Osteocyte (in vitro differentiated cells): Measurements from ENCODE around the gene MPHOSPH6. TPM values are rescaled to one million over a fixed set of nuclear protein-coding genes. Genes with fewer than 3 reads are reported as not detected.

ENCODE experiments used
- DNase-seq: peaks from one replicate; pipeline ENCODE4 v3.0.0; 2021; ENCODE audit warnings: mixed read lengths; ENCODE audit not compliant: unreplicated experiment; ENCODE audit errors: extremely low spot score
- H3K27ac Mint-ChIP-seq: one replicate; pipeline ENCODE4 v1.8.0; 2021; ENCODE audit warnings: mild to moderate bottlenecking, mixed read lengths; ENCODE audit not compliant: unreplicated experiment
- H3K27me3 Mint-ChIP-seq: one replicate; pipeline ENCODE4 v1.8.0; 2021; ENCODE audit warnings: mixed read lengths; ENCODE audit not compliant: unreplicated experiment
- H3K36me3 Mint-ChIP-seq: one replicate; pipeline ENCODE4 v1.8.0; 2021; ENCODE audit warnings: mixed read lengths; ENCODE audit not compliant: unreplicated experiment
- H3K4me1 Mint-ChIP-seq: one replicate; pipeline ENCODE4 v1.8.0; 2021; ENCODE audit warnings: mixed read lengths; ENCODE audit not compliant: unreplicated experiment
- H3K4me3 Mint-ChIP-seq: one replicate; pipeline ENCODE4 v1.8.0; 2021; ENCODE audit warnings: mild to moderate bottlenecking, moderate library complexity, mixed read lengths; ENCODE audit not compliant: unreplicated experiment
- H3K9me3 Mint-ChIP-seq: one replicate; pipeline ENCODE4 v1.8.0; 2021; ENCODE audit warnings: mixed read lengths; ENCODE audit not compliant: unreplicated experiment
- total RNA-seq: library from RNA; stranded (reverse); gene quantifications from 2 replicates; pipeline ENCODE4 v1.2.1, GENCODE V29; 2021
- TF ChIP-seq, protein P1 (sequence below): fragments of 200-600 bp; sonication (generic); IDR thresholded peaks from 2 replicates; pipeline ENCODE4 v1.5.0; 2021; ENCODE audit warnings: antibody characterized with exemption, mild to moderate bottlenecking, moderate library complexity

The MPHOSPH6 gene
- total RNA-seq, 1 donor from 2014 or later = 13.6 TPM

DNA sequence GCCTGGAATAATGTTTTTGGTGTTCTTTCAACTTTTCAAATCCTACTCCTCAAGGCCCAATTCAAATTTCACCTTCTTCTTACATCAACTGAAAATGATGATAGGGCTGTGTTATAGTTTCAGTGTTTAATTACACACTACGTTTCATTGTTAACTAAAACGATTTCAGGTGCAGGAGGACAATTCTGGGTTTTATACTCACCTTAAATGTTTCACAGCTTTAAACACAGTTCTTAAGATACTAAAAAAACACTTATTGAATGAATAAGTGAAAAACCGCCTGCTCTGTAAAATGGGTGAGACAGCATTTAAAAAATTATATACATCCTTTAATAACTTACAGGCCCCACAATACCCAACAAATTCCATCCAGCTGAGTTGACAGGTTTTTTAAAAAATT is 6.2 kb upstream of the MPHOSPH6 start:
- no peak overlapping the region for H3K4me3 Mint-ChIP-seq

DNA sequence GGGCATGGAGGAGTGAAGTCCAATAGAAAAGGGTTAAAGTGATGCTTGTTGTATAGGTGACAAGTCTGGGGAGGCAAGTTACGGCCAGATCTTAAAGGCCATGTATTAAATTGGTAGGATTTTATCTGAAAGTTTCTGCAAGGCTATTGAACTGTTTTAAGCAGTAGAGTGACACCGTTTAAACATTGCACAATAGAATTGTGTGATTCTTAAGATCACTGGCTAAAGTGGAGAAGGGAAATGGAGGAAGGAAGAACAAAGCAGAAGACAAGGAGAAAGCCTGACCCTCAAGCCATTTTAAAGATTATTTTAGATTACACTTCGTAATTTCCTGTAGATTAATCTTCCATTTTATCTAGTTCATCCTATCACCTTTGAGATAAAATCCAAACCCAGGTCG is 5.6 kb upstream of the MPHOSPH6 start:
- H3K27me3 Mint-ChIP-seq = peaks cover 75% of the 10 kb centered on the region
- TF ChIP-seq, protein P1, sequence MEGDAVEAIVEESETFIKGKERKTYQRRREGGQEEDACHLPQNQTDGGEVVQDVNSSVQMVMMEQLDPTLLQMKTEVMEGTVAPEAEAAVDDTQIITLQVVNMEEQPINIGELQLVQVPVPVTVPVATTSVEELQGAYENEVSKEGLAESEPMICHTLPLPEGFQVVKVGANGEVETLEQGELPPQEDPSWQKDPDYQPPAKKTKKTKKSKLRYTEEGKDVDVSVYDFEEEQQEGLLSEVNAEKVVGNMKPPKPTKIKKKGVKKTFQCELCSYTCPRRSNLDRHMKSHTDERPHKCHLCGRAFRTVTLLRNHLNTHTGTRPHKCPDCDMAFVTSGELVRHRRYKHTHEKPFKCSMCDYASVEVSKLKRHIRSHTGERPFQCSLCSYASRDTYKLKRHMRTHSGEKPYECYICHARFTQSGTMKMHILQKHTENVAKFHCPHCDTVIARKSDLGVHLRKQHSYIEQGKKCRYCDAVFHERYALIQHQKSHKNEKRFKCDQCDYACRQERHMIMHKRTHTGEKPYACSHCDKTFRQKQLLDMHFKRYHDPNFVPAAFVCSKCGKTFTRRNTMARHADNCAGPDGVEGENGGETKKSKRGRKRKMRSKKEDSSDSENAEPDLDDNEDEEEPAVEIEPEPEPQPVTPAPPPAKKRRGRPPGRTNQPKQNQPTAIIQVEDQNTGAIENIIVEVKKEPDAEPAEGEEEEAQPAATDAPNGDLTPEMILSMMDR = no peak
- H3K9me3 Mint-ChIP-seq = no peaks in the 10 kb centered on the region
- no peak for DNase-seq
- H3K36me3 Mint-ChIP-seq = no peaks in the 10 kb centered on the region
- H3K4me3 Mint-ChIP-seq = no peak overlapping the region
- no peak overlapping the region for H3K27ac Mint-ChIP-seq
- H3K4me1 Mint-ChIP-seq = no peaks in the 10 kb centered on the region

More for the DNA sequence above, 6.2 kb upstream of the MPHOSPH6 start:
- DNase-seq = no peak
- H3K4me1 Mint-ChIP-seq = no peaks in the 10 kb centered on the region
- TF ChIP-seq, protein P1 = no peak
- H3K27me3 Mint-ChIP-seq = peaks cover 74% of the 10 kb centered on the region
- H3K9me3 Mint-ChIP-seq = no peaks in the 10 kb centered on the region
- no peak overlapping the region for H3K27ac Mint-ChIP-seq
- H3K36me3 Mint-ChIP-seq = no peaks in the 10 kb centered on the region

DNA sequence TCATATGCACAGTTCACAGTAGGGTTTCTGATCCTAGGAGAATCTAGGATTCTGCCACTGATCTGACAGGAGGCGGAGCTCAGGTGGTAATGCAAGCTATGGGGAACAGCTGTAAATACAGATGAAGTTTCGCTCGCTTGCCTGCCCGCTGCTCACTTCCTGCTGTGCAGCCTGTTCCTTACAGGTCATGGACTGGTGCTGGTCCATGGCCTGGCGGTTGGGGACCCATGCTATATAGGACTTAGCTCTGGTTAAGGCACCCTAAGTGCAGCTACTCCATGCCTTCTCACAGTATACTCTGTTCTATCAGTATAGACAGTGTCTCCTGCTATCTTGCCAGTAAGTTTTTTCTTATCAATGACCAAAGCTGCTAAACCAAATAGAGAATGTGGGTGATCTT is 2.4 kb downstream of the MPHOSPH6 start:
- Mint-ChIP-seq H3K9me3 (no peaks in the 10 kb centered on the region), H3K27me3 (peaks cover 17% of the 10 kb centered on the region), H3K36me3 (peaks cover 22% of the 10 kb centered on the region), H3K4me3 (no peak overlapping the region), H3K27ac (no peak overlapping the region), H3K4me1 (peaks cover 11% of the 10 kb centered on the region)
- TF ChIP-seq, protein P1 = no peak
- no peak for DNase-seq

DNA sequence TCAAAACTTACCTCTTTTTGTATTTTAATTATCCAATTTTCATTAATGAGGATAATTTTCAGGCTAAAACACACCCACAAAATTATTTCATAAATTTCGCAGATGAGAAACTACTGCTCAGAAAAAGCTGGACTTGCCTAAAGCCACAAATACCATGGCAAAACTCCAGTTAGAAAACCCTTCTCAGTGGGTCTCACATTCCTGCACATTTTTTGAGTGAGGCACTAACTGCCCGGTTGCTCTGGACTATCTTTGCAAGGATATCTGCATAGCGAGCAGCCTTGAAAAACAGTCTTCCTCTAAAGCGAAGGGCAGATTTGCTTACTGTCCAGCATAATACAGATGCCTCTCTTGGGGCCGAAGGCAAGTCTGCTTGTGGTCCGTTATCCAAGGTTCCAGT is 9.8 kb downstream of the MPHOSPH6 start:
- TF ChIP-seq, protein P1 = no peak
- Mint-ChIP-seq H3K27ac (no peak overlapping the region), H3K9me3 (no peaks in the 10 kb centered on the region), H3K4me1 (peaks cover 3% of the 10 kb centered on the region), H3K27me3 (no peaks in the 10 kb centered on the region), H3K4me3 (no peak overlapping the region), H3K36me3 (peaks cover 24% of the 10 kb centered on the region)
- DNase-seq = no peak

DNA sequence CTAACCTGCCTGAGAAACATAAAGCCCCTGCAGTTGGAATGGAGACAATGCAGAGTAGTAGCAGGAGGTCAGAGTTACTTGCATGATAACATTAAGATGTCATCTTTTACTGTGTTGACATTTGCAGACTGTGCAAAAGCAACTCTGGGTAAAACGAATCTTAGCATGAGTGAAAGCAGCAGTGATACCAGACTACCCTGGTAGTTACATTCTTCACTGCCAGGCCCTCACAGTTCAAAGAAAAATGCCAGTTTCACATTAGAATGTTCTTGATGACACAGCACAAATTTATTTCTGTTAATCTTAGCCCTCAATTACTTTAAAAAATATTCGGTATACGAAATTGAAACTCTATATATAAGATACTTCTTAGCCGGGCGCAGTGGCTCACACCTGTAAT is 12.2 kb downstream of the MPHOSPH6 start:
- peaks cover 24% of the 10 kb centered on the region for H3K36me3 Mint-ChIP-seq
- H3K4me1 Mint-ChIP-seq = peaks cover 3% of the 10 kb centered on the region
- H3K27ac Mint-ChIP-seq = no peak overlapping the region
- H3K9me3 Mint-ChIP-seq = peaks cover 11% of the 10 kb centered on the region
- TF ChIP-seq, protein P1 = no peak
- DNase-seq = no peak
- H3K4me3 Mint-ChIP-seq = no peak overlapping the region
- H3K27me3 Mint-ChIP-seq = no peaks in the 10 kb centered on the region
